Large intestine (tissue), 3 donors: Measurements from ENCODE around the gene PRUNE1. TPM values are rescaled to one million over a fixed set of nuclear protein-coding genes. Genes with fewer than 3 reads are reported as not detected.

Experiments used
- DNase-seq, 2 donors: peaks; one replicate each; pipeline versions ENCODE4 v3.0.0 to v3.0.0-alpha.2; 2013
- H3K27ac ChIP-seq: one replicate; pipeline ENCODE4 v1.5.1; 2013; ENCODE audit warnings: low read length
- H3K27me3 ChIP-seq: 2 replicates; pipeline ENCODE4 v1.6.1; 2013; ENCODE audit warnings: low read length; ENCODE audit not compliant: control insufficient read depth, insufficient read depth
- H3K36me3 ChIP-seq: 2 replicates; pipeline ENCODE4 v1.6.1; 2013; ENCODE audit warnings: low read length; ENCODE audit not compliant: control insufficient read depth, insufficient read depth
- H3K4me1 ChIP-seq: one replicate; pipeline ENCODE4 v1.6.1; 2013; ENCODE audit warnings: low read length; ENCODE audit not compliant: control insufficient read depth, insufficient read depth
- H3K4me3 ChIP-seq: one replicate; pipeline ENCODE4 v1.5.1; 2013; ENCODE audit warnings: low read length
- H3K9me3 ChIP-seq: one replicate; pipeline ENCODE4 v1.6.1; 2013; ENCODE audit warnings: mild to moderate bottlenecking, low read depth, low read length, moderate library complexity; ENCODE audit not compliant: control insufficient read depth
- WGBS: methylation state at CpG from one replicate; pipeline ENCODE4 v1.1.5; 2013; ENCODE audit warnings: low lambda C conversion rate; ENCODE audit not compliant: insufficient coverage; 5-methylcytosine and 5-hydroxymethylcytosine counted together
- polyA plus RNA-seq: library from polyadenylated mRNA; unstranded; fragments of 120-200 nt; gene quantifications from one replicate; pipeline ENCODE4 v1.2.1, GENCODE V29; 2013

Gene PRUNE1
- polyA plus RNA-seq, 1 donor, result 25.8 TPM

DNA sequence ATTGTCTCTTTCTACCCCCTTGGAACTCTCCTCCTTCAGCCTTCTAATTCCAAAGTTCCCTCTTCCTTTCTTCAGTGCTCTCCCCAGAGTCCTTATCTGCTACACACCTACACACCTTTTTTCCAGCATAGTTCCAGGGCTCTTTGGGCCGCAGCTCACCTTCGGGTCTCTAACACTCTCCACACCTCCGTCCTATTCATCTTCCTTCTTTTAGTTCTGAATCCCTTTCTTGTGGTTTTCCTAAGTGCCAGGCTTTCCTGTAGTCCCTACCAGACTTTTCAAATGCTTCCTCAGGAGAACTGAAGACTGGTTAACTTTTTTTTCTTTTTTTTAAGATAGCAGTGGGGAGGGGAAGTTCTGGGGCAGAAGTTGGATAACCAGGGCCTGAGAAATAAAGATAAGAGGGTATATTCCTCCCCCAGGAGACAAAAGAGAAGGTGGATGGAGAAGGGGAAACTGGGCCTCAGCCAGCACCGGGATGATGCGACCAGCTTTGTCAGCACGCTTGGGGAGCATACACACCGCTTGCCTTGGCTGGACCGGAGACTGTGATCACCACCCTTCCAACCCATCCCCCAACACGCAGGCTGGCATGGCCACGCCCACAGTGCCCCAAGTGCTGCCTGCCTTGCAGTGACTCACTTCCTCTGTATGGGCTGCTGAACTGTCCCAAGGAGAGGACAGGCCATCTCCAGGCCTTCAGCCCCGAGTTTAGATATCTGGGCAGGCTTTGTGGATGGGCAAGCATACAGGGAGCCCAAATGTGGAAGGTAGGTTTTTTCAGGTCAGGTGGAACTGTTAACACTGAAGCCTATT is 31.2 kb upstream of the PRUNE1 start:
- H3K36me3 ChIP-seq, result no peaks in the 10 kb centered on the region
- H3K9me3 ChIP-seq, result no peaks in the 10 kb centered on the region
- DNase-seq, result peak; percentile 89 to 93
- peak overlapping the region; percentile 83 for H3K27ac ChIP-seq
- peaks cover 69% of the 10 kb centered on the region for H3K4me1 ChIP-seq
- no peaks in the 10 kb centered on the region for H3K27me3 ChIP-seq
- H3K4me3 ChIP-seq, result no peak overlapping the region
- WGBS, result 19% methylated on average over 3 of the region's 11 CpGs

DNA sequence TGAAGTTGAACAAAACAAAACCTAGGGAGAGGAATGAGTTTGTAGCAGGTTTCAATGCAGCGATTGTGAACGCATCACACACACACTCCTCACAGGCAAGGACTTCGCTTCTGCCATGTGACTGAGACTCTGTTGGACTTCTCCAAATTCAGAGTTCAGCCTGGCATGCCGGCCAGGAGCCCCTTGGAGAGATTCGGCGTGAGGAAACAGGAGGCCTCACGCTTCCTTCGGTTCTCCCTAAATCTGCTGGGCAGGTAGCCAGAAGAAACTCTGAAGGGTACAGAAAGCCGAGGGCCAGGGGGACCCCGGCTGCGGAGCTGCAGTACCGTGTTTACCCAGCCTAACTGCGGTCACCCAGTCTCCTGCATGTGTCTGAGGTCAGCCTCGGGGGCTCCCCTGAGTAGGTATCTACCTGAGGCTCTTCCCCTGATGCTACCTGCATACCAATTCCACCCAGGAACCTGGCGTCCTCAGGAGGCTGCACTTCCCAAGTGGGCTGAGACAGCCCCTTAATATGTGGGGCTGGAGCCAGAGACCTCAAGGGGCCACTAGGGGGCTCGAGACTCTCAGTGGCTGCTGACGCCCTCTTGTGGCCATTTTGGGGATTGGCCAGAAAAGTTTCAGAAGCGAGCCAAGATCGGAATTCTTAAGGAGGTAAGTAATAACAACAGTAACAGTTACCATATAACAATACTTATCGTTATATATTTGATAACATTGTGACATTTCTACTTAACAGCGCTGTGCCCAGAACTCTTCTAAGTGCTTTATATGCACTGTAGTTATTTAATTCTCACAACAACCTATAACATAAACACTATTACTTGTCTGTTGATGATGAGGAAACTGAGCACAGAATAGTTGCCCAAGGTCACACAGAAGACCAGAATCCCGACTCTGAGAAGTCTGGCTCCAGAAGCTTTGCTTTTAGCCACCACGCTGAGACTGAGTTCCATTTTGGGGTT is 28.9 kb upstream of the PRUNE1 start:
- WGBS, result no CpG with 5 or more reads among the region's 23 CpGs
- Histone ChIP-seq H3K4me1 (peaks cover 70% of the 10 kb centered on the region), H3K27me3 (no peaks in the 10 kb centered on the region), H3K27ac (peak overlapping the region; percentile 8), H3K36me3 (no peaks in the 10 kb centered on the region), H3K4me3 (peak overlapping the region; percentile 27), H3K9me3 (no peaks in the 10 kb centered on the region)
- DNase-seq, result peak; percentile 75 to 80

DNA sequence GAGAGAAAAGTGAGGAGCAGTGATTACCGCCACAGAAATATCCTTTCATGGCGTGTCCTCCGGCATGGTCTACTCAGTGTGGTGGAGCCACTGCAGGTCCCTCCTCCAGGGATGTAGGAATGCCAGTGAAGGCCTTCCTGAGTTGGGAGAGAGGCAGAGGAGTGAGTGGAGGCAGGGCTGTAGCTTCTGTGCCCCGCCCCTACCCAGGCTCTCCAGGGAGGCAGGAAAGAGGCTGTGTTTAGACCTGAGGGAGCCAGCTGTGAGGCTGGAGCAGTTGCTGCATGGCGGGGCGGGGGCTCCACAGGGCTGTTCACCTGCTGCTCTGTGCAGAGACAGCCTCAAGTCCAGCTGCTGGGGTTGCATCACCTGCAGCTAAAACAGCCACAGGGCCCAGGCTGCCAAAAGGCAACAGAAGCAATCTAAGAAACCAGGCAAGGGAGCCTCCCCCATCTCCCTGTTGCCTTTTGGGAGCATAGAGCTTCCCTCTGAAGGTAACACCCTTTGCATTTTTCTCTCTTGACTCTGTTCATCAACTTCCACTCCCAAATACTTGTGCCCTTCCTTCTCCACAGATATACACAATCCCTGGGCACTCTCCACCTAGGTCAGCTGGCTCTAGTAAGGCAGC is 27.0 kb upstream of the PRUNE1 start:
- Histone ChIP-seq H3K36me3 (no peaks in the 10 kb centered on the region), H3K4me3 (no peak overlapping the region), H3K27ac (peak overlapping the region; percentile 69), H3K4me1 (peaks cover 58% of the 10 kb centered on the region), H3K27me3 (no peaks in the 10 kb centered on the region), H3K9me3 (no peaks in the 10 kb centered on the region)
- no CpG with 5 or more reads among the region's 6 CpGs for WGBS
- DNase-seq, result peak in 1 of 2 donors; percentile 45

DNA sequence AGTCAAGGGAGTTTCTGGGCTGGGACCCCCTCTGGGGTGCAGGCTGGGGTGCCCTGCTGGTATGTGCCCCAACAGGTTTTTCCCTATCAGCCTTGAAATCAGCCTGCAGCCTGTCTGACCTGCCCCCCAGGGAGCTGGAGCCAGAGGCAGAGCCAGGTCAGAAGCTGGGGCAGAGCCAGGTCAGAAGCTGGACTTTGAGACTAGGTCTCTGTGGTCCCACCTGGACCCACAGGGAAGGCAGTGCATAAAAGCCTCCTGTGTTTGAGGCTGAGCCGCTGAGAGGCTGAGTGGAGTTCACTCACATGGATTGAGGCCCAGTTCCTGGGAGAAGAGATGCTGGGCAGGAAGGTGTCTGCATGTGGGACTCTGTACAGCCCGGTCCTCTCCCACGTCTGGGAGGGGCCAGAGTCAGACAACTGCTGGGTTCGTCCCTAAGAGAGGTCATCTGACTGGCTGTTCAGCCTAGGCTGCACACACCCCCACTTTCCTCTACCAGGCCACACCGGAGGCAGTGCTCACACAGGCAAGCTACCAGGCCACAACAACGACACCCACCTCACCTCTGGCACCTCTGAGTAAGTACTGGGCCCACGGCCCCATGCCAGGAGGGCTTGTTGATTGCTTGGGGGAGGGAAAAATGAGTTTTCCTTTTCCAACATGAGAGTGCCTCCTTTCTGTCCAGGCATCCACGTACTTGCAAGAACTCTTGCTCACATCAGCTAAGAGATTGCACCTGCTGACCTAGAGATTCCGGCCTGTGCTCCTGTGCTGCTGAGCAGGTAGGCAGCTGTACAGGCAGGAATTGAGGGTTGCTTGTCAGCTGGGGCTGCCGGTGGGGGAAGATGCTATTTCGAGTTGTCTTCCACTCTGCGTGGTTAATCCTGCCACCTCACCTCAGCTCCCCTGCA is 26.2 kb upstream of the PRUNE1 start, which contains the start of gene ANXA9:
TSS of gene ANXA9 (plus strand) at position 488 of the 908 bp plus-strand sequence. CDS start 814 bp downstream, outside the sequence.
- Histone ChIP-seq H3K27me3 (no peaks in the 10 kb centered on the region), H3K4me3 (no peak within 1 kb of the TSS), H3K4me1 (peaks cover 50% of the 10 kb centered on the region), H3K36me3 (no peaks in the 10 kb centered on the region), H3K27ac (peak within 1 kb of the TSS; percentile 69), H3K9me3 (no peaks in the 10 kb centered on the region)
- no CpG with 5 or more reads among the region's 12 CpGs for WGBS
- DNase-seq, result peak; percentile 78 to 87

DNA sequence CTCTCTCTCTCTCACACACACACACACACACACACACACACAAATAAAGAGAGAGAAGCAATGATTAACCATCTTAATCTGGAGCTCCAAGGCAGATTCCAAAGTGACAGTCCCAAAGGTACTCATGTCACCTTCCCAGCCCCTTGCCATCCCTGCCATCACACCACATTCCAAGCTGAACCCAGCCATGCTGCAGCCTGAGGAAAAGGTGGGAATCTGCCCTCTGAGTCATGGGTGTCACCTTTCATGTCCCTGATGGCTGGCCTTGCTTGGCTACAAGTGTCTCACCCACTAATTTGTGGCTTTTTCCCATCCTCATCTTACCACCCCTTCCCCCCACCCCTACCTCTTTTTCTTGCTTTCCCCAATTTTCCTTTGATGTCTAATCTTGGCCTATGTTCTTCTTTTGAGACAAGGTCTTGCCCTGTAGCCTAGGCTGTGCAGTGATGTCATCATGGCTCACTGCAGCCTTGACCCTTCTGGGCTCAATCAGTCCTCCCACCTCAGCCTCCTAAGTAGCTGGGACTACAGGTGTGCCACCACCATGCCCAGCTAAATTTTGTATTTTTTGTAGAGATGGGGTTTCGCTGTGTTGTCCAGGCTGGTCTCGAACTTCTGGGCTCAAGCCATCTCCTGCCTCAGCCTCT is 22.9 kb upstream of the PRUNE1 start:
- H3K27ac ChIP-seq, result no peak overlapping the region
- no peaks in the 10 kb centered on the region for H3K36me3 ChIP-seq
- no peak for DNase-seq
- no CpG with 5 or more reads among the region's 2 CpGs for WGBS
- no peak overlapping the region for H3K4me3 ChIP-seq
- peaks cover 27% of the 10 kb centered on the region for H3K4me1 ChIP-seq
- H3K9me3 ChIP-seq, result no peaks in the 10 kb centered on the region
- no peaks in the 10 kb centered on the region for H3K27me3 ChIP-seq

DNA sequence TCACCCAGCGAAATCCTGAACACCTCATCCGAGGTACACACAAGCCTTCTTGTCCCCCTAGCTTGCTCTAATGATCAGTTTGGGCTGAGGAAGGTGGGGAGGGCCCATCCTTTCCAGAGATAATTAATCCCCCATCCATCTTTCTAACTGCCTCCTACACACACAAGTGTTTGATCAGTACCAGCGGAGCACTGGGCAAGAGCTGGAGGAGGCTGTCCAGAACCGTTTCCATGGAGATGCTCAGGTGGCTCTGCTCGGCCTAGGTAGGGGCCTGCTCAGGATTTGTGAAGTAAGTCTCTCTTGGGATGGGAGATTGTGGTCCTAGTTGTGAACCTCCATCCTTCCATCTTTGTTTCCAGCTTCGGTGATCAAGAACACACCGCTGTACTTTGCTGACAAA is 20.3 kb upstream of the PRUNE1 start:
- H3K9me3 ChIP-seq, result no peaks in the 10 kb centered on the region
- no CpG with 5 or more reads among the region's 7 CpGs for WGBS
- no peaks in the 10 kb centered on the region for H3K36me3 ChIP-seq

DNA sequence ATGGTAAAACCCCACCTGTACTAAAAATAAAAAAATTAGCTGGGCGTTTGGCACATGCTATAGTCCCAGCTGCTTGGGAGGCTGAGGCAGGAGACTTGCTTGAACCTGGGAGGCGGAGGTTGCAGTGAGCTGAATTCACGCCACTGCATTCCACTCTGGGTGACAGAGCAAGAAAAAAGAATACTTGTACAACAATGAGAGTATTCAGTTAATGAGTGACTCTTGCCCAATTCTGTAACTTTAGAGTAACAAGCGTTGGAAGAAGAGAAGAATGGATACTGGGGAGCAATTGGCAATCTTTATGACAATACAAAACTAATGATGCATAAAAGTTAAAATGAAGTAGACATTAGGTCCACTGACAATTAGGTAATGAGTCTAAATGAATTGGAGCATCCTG is 15.6 kb upstream of the PRUNE1 start:
- no peak for DNase-seq
- Histone ChIP-seq H3K4me3 (no peak overlapping the region), H3K27ac (no peak overlapping the region), H3K4me1 (no peaks in the 10 kb centered on the region), H3K36me3 (peaks cover 8% of the 10 kb centered on the region), H3K9me3 (no peaks in the 10 kb centered on the region), H3K27me3 (no peaks in the 10 kb centered on the region)
- WGBS, result no CpG with 5 or more reads among the region's 4 CpGs

More for the DNA sequence above, 20.3 kb upstream of the PRUNE1 start:
- Histone ChIP-seq H3K27me3 (no peaks in the 10 kb centered on the region), H3K4me3 (no peak overlapping the region), H3K27ac (no peak overlapping the region), H3K4me1 (peaks cover 5% of the 10 kb centered on the region)
- no peak for DNase-seq

DNA sequence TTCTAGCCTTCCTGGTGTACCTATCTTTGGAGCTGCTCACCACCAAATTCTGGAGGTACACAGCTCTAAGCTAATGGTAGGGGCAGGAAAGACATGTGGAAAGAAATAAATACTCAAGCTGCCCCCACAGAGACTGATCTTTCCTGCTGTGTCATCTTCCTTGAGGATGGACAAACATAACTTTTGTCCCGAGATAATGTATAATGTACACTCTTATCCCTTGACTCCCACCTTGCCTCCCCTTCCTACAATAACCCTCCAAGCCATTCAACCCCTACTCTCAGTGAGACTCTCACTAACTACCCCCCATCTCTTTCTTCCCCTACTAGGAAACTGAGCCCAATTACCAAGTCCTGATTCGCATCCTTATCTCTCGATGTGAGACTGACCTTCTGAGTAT is 14.0 kb upstream of the PRUNE1 start:
- Histone ChIP-seq H3K9me3 (no peaks in the 10 kb centered on the region), H3K36me3 (peaks cover 22% of the 10 kb centered on the region), H3K27me3 (no peaks in the 10 kb centered on the region), H3K4me3 (no peak overlapping the region), H3K4me1 (no peaks in the 10 kb centered on the region), H3K27ac (no peak overlapping the region)
- no peak for DNase-seq
- WGBS, result 71% methylated on average over 1 of the region's 3 CpGs

DNA sequence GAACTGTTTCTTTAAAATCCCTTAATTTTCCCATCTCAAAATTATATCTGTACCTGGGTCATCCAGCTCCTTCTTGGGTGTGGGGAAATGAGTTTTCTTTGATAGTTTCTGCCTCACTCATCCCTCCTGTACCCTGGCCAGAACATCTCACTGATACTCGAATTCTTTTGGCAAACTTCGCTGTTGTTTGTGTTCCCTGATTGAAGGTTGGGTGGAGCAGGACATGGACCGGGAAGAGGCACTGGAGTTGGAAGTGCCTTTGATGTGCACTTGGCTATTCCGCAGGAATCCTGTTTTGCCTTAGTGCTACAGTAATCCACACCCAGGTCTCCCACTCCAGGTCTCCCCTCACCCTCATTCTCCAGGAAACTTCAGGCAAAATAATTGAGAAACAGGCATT is 12.8 kb upstream of the PRUNE1 start:
- H3K4me3 ChIP-seq, result no peak overlapping the region
- no peak overlapping the region for H3K27ac ChIP-seq
- no peaks in the 10 kb centered on the region for H3K9me3 ChIP-seq
- no peaks in the 10 kb centered on the region for H3K4me1 ChIP-seq
- WGBS, result 90% methylated on average over 2 of the region's 4 CpGs
- DNase-seq, result no peak
- no peaks in the 10 kb centered on the region for H3K27me3 ChIP-seq
- peaks cover 33% of the 10 kb centered on the region for H3K36me3 ChIP-seq
